NCI-H187 treated with DMSO at 0.1 percent for 48 hours (cell line): ENCODE measurements around the gene TROAP.
"Not testable (repeated sequence)": the region's sequence is repeated elsewhere in the genome, so short reads cannot be mapped to it uniquely, and the experiment has no call there.

Experiments used
- DNase-seq: peaks from one replicate; lab custom pipeline; 2025; lab: John Stamatoyannopoulos, UW

TROAP gene

GRCh38 chr12:49294086-49294803 is 28.8 kb upstream of the TROAP start:
- DNase-seq = peak; percentile 74

- no peak for DNase-seq
These were observed 28.3 kb upstream of the TROAP start for GRCh38 chr12:49294804-49295081.

GRCh38 chr12:49295082-49295936 is 27.7 kb upstream of the TROAP start, which contains the start of gene PRPH:
PRPH (plus strand) TSS chr12:49295147; CDS start chr12:49295201, 54 bp downstream.
- no peak for DNase-seq

GRCh38 chr12:49296034-49296835 is 26.8 kb upstream of the TROAP start:
- DNase-seq = peak; percentile 41

- DNase-seq = no peak
These were observed 26.0 kb upstream of the TROAP start for GRCh38 chr12:49296836-49297694.

- no peak for DNase-seq
These were observed 25.4 kb upstream of the TROAP start for GRCh38 chr12:49297695-49298060.

GRCh38 chr12:49298160-49298559 is 24.9 kb upstream of the TROAP start:
- DNase-seq = no peak

- no peak for DNase-seq
These were observed 21.3 kb upstream of the TROAP start for GRCh38 chr12:49301760-49302159.

- no peak for DNase-seq
These were observed 18.9 kb upstream of the TROAP start for GRCh38 chr12:49304161-49304560.

GRCh38 chr12:49305762-49306510 is 17.1 kb upstream of the TROAP start:
- no peak for DNase-seq

GRCh38 chr12:49309386-49309785 is 13.7 kb upstream of the TROAP start:
- no peak for DNase-seq

- not testable (repeated sequence) for DNase-seq
These were observed 12.5 kb upstream of the TROAP start for GRCh38 chr12:49310451-49311000.

GRCh38 chr12:49314811-49315210 is 8.2 kb upstream of the TROAP start:
- no peak for DNase-seq

- not testable (repeated sequence) for DNase-seq
These were observed 5.9 kb upstream of the TROAP start for GRCh38 chr12:49317118-49317517.

GRCh38 chr12:49320411-49321103 is 2.5 kb upstream of the TROAP start:
- DNase-seq = not testable (repeated sequence)

- no peak for DNase-seq
These were observed 718 bp upstream of the TROAP start for GRCh38 chr12:49322367-49322707.

- DNase-seq = no peak
These were observed 556 bp downstream of the TROAP start for GRCh38 chr12:49323524-49324097.

GRCh38 chr12:49325606-49326005 is 2.6 kb downstream of the TROAP start:
- DNase-seq = no peak

- DNase-seq = no peak
These were observed 4.3 kb downstream of the TROAP start for GRCh38 chr12:49327368-49327767.

GRCh38 chr12:49327887-49328286 is 4.8 kb downstream of the TROAP start:
- no peak for DNase-seq
